ENCODE data around the gene SAP25.

SAP25 gene

GRCh38 chr7:100591596-100591995, 17.9 kb upstream of the SAP25 start:
- no peak for DNase-seq

GRCh38 chr7:100590077-100590737, 16.5 kb upstream of the SAP25 start:
- DNase-seq = no peak

GRCh38 chr7:100589341-100589947, 15.7 kb upstream of the SAP25 start:
- no peak for DNase-seq

GRCh38 chr7:100588438-100588837, 14.7 kb upstream of the SAP25 start:
- no peak for DNase-seq

GRCh38 chr7:100586266-100587025, 12.7 kb upstream of the SAP25 start, which contains the start of gene FBXO24:
Gene FBXO24 (plus strand): TSS chr7:100586328. CDS start chr7:100586626, 298 bp downstream.
- DNase-seq = peak; percentile 100

GRCh38 chr7:100585511-100586265, 12.0 kb upstream of the SAP25 start, which contains the start of gene LRCH4:
Gene LRCH4 (minus strand): TSS chr7:100586129. CDS start chr7:100586100, 29 bp downstream.
- no peak for DNase-seq

GRCh38 chr7:100584683-100585510, 11.2 kb upstream of the SAP25 start:
- no peak for DNase-seq

- no peak for DNase-seq
These were observed 10.5 kb upstream of the SAP25 start for GRCh38 chr7:100584054-100584682.

- DNase-seq = no peak
These were observed 9.7 kb upstream of the SAP25 start for GRCh38 chr7:100583132-100584053.

GRCh38 chr7:100582650-100583049, 8.9 kb upstream of the SAP25 start:
- no peak for DNase-seq

GRCh38 chr7:100582041-100582579, 8.4 kb upstream of the SAP25 start:
- no peak for DNase-seq

GRCh38 chr7:100580466-100581283, 7.0 kb upstream of the SAP25 start:
- DNase-seq = no peak

GRCh38 chr7:100578246-100579183, 4.8 kb upstream of the SAP25 start:
- DNase-seq = no peak

GRCh38 chr7:100577507-100577906, 3.8 kb upstream of the SAP25 start:
- DNase-seq = no peak

- DNase-seq = no peak
These were observed 3.4 kb upstream of the SAP25 start for GRCh38 chr7:100577103-100577502.

- DNase-seq = no peak
These were observed 2.8 kb upstream of the SAP25 start for GRCh38 chr7:100576384-100576993.

- no peak for DNase-seq
These were observed 2.2 kb upstream of the SAP25 start for GRCh38 chr7:100575746-100576383.
